Bronchial epithelial cell (primary cell): ENCODE results near the gene CCNL1. TPM values are rescaled to one million over a fixed set of nuclear protein-coding genes. Genes with fewer than 3 reads are reported as not detected.

Experiments
- DNase-seq: peaks from one replicate; pipeline ENCODE4 v3.0.0-alpha.2; 2010; ENCODE audit warnings: low read depth
- FAIRE-seq: peaks from 2 replicates; lab custom pipeline; 2011; peaks lifted over from hg19 to GRCh38; lab: Jason Lieb, UNC
- H3K27me3 ChIP-seq: 2 replicates; pipeline ENCODE4 v1.5.1; 2011; ENCODE audit warnings: low read length; ENCODE audit not compliant: control insufficient read depth, insufficient read depth
- H3K36me3 ChIP-seq: 2 replicates; pipeline ENCODE4 v1.5.1; 2011; ENCODE audit warnings: low read length; ENCODE audit not compliant: control insufficient read depth, insufficient read depth
- H3K4me3 ChIP-seq: 2 replicates; pipeline ENCODE4 v1.5.1; 2011; ENCODE audit warnings: mild to moderate bottlenecking, low read depth, low read length, control low read depth
- total RNA-seq: library from RNA; depleted of rRNA; stranded (reverse); fragments of >200 nt; gene quantifications from 2 replicates; pipeline ENCODE4 v1.2.1, GENCODE V29; 2014
- TF ChIP-seq, protein P1 (sequence below): IDR thresholded peaks from 2 replicates; pipeline ENCODE4 v1.5.1; 2011; ENCODE audit warnings: mild to moderate bottlenecking, moderate library complexity, low read length, control low read depth, inconsistent platforms; ENCODE audit not compliant: insufficient read depth, severe bottlenecking

Gene CCNL1
- total RNA-seq, 1 donor from 2014 or later: 107 TPM

GRCh38 chr3:157127268-157127667 is 32.7 kb downstream of the CCNL1 start:
- DNase-seq (peak; percentile 80), FAIRE-seq (no peak)
- TF ChIP-seq, protein P1, sequence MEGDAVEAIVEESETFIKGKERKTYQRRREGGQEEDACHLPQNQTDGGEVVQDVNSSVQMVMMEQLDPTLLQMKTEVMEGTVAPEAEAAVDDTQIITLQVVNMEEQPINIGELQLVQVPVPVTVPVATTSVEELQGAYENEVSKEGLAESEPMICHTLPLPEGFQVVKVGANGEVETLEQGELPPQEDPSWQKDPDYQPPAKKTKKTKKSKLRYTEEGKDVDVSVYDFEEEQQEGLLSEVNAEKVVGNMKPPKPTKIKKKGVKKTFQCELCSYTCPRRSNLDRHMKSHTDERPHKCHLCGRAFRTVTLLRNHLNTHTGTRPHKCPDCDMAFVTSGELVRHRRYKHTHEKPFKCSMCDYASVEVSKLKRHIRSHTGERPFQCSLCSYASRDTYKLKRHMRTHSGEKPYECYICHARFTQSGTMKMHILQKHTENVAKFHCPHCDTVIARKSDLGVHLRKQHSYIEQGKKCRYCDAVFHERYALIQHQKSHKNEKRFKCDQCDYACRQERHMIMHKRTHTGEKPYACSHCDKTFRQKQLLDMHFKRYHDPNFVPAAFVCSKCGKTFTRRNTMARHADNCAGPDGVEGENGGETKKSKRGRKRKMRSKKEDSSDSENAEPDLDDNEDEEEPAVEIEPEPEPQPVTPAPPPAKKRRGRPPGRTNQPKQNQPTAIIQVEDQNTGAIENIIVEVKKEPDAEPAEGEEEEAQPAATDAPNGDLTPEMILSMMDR: no peak
- Histone ChIP-seq H3K4me3 (no peak overlapping the region), H3K27me3 (no peaks in the 10 kb centered on the region), H3K36me3 (no peaks in the 10 kb centered on the region)

DNA sequence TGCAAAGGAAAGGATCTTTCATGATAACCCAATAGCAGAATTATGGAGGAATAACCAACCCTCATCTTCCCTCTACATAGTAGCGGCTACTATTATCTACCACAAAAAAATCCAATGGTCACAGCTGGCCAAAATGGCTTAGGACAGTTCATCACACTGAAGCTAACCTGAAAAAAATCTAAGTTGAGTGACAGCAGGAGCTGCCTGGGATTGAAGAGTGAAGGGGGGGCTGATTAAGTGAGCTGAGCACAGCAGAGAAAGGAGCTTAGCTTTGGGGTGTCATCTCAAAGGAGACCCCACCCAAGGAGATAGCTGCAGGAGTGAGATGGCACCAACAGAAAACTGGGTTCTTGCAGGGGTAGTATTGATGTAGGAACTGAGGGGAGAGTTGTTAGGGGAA is 33.6 kb downstream of the CCNL1 start:
- DNase-seq (no peak), FAIRE-seq (no peak)
- H3K27me3 ChIP-seq: no peaks in the 10 kb centered on the region
- no peak overlapping the region for H3K4me3 ChIP-seq
- TF ChIP-seq, protein P1: no peak
- no peaks in the 10 kb centered on the region for H3K36me3 ChIP-seq

DNA sequence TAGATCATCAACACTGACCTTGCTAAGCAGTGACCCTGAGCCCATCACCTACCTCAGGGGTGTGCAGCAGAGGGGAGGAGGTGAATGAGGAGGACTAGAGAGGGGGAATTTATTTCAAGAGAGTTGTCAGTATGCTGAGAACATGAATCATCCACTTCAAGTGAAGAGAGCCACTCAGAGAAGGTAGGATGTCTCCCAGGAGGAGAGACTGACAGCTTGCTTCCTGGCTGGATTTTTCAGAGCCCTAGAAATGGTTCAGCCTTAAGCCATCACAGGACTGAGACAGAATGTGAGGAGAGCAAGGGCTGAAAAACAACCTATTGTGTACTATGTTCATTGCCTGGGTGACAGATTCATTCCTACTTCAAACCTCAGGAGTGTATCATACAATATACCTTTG is 34.8 kb downstream of the CCNL1 start:
- TF ChIP-seq, protein P1: no peak
- FAIRE-seq: no peak
- peak; percentile 76 for DNase-seq
- H3K4me3 ChIP-seq: no peak overlapping the region
- no peaks in the 10 kb centered on the region for H3K36me3 ChIP-seq
- no peaks in the 10 kb centered on the region for H3K27me3 ChIP-seq

DNA sequence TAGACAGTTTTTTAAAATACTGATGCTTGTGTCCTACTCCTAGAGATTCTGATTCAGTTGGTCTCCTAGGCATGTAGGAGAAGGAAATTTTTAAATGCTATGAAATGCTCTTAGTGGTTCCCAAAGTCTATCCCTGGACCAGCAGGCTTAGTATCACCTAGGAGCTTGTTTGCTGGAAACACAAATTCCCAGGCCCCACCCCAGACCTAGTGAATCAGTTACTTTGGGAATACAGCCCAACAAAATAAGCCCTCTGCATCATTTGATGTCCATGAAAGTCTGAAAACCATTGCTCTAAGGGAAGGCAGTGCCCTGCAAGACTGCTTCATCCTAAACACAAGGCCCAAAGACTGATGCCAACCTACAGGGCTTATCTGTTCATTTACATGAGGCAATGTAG is 36.3 kb downstream of the CCNL1 start:
- no peaks in the 10 kb centered on the region for H3K27me3 ChIP-seq
- TF ChIP-seq, protein P1: no peak
- H3K4me3 ChIP-seq: no peak overlapping the region
- no peaks in the 10 kb centered on the region for H3K36me3 ChIP-seq
- DNase-seq (peak; percentile 66), FAIRE-seq (no peak)

DNA sequence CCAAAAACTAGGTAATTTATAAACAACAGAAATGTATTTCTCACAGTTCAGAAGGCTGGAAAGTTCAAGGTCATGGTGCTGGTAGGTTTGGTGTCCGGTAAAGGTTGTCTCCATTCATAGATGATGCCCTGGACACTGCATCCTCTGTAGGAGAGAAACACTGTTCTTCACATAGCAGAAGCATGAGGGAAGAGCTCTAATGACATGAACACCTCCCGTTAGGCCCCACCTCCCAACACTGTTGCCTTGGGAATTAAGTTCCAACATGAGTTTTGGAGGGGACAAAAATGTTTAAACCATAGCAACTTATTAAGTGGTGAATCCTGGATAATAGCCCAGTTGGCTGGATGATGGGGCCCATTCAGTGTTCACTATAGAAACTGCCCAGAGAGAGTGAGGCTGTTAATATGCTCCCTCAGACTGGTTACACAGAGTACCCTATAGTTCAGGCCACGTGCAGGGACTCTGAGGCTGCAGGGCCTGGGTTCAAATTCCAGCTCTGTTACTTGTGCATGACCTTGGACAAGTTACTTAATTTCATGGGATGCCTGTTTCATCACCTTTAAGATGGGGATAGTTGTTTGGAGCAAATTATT is 37.0 kb downstream of the CCNL1 start:
- no peak overlapping the region for H3K4me3 ChIP-seq
- no peaks in the 10 kb centered on the region for H3K36me3 ChIP-seq
- no peaks in the 10 kb centered on the region for H3K27me3 ChIP-seq
- TF ChIP-seq, protein P1: no peak
- FAIRE-seq (no peak), DNase-seq (no peak)

GRCh38 chr3:157122116-157122515 is 37.8 kb downstream of the CCNL1 start:
- FAIRE-seq (no peak), DNase-seq (peak; percentile 98)
- no peaks in the 10 kb centered on the region for H3K36me3 ChIP-seq
- no peak overlapping the region for H3K4me3 ChIP-seq
- TF ChIP-seq, protein P1: no peak
- no peaks in the 10 kb centered on the region for H3K27me3 ChIP-seq
